Measurements from ENCODE around the gene GFRA4.

The GFRA4 gene

GRCh38 chr20:3663031-3663701 is at the start of gene GFRA4:
Gene GFRA4 (minus strand): TSS chr20:3663399. CDS start chr20:3663399, 0 bp downstream.
- H3K4me1 Mint-ChIP-seq (ENCODE audit: low read depth): peaks cover 22% of the 10 kb centered on the region
- H3K36me3 Mint-ChIP-seq (ENCODE audit: low read depth): no peaks in the 10 kb centered on the region
- no peak within 1 kb of the TSS for H3K27ac Mint-ChIP-seq
- H3K27me3 Mint-ChIP-seq: peaks cover 41% of the 10 kb centered on the region
- no peak for DNase-seq
- H3K9me3 Mint-ChIP-seq: no peaks in the 10 kb centered on the region
- no peak within 1 kb of the TSS for H3K4me3 Mint-ChIP-seq

- no peaks in the 10 kb centered on the region for H3K4me1 Mint-ChIP-seq (ENCODE audit: low read depth)
- H3K27me3 Mint-ChIP-seq: no peaks in the 10 kb centered on the region
- no peak for DNase-seq
- H3K4me3 Mint-ChIP-seq: no peak within 1 kb of the TSS
- H3K27ac Mint-ChIP-seq: no peak within 1 kb of the TSS
- no peaks in the 10 kb centered on the region for H3K36me3 Mint-ChIP-seq (ENCODE audit: low read depth)
- H3K9me3 Mint-ChIP-seq: no peaks in the 10 kb centered on the region
Observed at GRCh38 chr20:3712279-3712873, 49.2 kb upstream of the GFRA4 start, which contains the start of gene SIGLEC1. Gene SIGLEC1 (minus strand): TSS chr20:3712600. CDS start chr20:3707128, 5,472 bp downstream.

DNA sequence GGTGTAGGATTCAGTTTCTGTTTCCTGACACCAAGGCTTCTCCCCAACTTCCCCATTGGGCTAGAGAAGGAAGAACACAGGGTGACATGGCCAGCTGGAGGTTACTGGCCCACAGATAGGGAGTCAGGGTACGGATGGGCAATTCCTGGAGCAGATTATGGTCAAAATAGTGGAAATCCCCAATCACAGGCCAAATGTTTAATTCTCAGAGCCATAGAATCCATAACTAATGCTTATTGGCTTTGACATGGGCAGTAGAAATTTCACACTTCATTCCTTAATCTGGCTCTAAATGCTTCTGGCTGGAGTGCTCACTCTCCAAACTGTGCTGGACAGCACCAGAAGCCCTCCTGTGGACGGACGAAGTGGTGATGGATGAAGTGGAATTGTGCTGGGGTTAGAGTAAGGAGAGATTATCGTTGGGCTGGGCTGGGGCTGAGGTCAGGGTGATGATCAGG is 48.3 kb upstream of the GFRA4 start:
- no peak for DNase-seq
- Mint-ChIP-seq H3K27me3 (no peaks in the 10 kb centered on the region), H3K4me1 (ENCODE audit: low read depth) (no peaks in the 10 kb centered on the region), H3K36me3 (ENCODE audit: low read depth) (no peaks in the 10 kb centered on the region), H3K4me3 (no peak overlapping the region), H3K9me3 (no peaks in the 10 kb centered on the region), H3K27ac (no peak overlapping the region)

GRCh38 chr20:3710703-3711483 is 47.7 kb upstream of the GFRA4 start:
- Mint-ChIP-seq H3K27me3 (no peaks in the 10 kb centered on the region), H3K36me3 (ENCODE audit: low read depth) (no peaks in the 10 kb centered on the region), H3K4me3 (no peak overlapping the region), H3K27ac (no peak overlapping the region), H3K4me1 (ENCODE audit: low read depth) (no peaks in the 10 kb centered on the region), H3K9me3 (no peaks in the 10 kb centered on the region)
- DNase-seq: peak; percentile 87

DNA sequence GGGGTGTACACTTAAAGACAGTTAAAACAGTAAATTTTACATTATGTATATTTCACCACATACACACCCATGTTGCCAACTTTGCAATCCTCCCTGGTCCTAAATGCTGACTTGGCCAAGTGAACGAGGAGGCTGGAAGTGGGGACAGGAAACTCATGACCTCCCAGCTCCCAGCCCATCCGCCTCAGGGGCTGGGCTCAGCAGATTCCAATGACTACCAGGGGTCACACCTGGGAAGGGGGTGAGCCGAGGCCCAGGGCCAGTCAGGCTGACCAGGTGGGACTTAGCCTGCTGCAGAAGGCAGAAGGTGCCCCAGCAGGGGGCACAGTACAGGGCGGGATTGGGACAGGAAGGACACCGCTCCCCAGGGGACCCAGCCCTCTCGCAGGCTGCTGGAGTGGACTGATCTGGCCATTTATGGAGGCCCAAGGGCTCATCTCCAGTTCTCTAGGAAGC is 46.8 kb upstream of the GFRA4 start:
- no peaks in the 10 kb centered on the region for H3K36me3 Mint-ChIP-seq (ENCODE audit: low read depth)
- H3K27me3 Mint-ChIP-seq: no peaks in the 10 kb centered on the region
- H3K4me3 Mint-ChIP-seq: no peak overlapping the region
- DNase-seq: no peak
- H3K9me3 Mint-ChIP-seq: no peaks in the 10 kb centered on the region
- H3K4me1 Mint-ChIP-seq (ENCODE audit: low read depth): no peaks in the 10 kb centered on the region
- no peak overlapping the region for H3K27ac Mint-ChIP-seq

DNA sequence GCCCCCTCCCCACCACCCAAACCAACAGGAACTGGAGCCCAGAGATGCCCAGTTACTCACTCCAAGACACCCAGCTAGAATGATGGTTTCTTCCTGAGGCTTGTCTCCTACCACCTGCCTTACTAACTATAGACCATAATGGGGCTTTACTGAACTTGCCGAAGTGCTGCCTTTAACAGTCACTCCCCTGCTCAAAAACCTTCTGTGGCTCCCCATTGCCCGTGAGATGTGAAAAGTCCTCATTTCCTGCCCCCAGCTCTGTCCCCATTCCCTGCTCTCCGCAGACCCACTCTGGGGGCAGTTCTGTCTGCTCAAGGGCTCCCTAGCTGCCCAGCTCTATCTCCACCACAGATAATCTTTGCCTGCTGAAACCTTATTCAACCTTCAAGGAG is 44.3 kb upstream of the GFRA4 start:
- DNase-seq: no peak
- no peaks in the 10 kb centered on the region for H3K36me3 Mint-ChIP-seq (ENCODE audit: low read depth)
- no peaks in the 10 kb centered on the region for H3K27me3 Mint-ChIP-seq
- H3K4me3 Mint-ChIP-seq: no peak overlapping the region
- no peaks in the 10 kb centered on the region for H3K4me1 Mint-ChIP-seq (ENCODE audit: low read depth)
- H3K27ac Mint-ChIP-seq: no peak overlapping the region
- no peaks in the 10 kb centered on the region for H3K9me3 Mint-ChIP-seq

DNA sequence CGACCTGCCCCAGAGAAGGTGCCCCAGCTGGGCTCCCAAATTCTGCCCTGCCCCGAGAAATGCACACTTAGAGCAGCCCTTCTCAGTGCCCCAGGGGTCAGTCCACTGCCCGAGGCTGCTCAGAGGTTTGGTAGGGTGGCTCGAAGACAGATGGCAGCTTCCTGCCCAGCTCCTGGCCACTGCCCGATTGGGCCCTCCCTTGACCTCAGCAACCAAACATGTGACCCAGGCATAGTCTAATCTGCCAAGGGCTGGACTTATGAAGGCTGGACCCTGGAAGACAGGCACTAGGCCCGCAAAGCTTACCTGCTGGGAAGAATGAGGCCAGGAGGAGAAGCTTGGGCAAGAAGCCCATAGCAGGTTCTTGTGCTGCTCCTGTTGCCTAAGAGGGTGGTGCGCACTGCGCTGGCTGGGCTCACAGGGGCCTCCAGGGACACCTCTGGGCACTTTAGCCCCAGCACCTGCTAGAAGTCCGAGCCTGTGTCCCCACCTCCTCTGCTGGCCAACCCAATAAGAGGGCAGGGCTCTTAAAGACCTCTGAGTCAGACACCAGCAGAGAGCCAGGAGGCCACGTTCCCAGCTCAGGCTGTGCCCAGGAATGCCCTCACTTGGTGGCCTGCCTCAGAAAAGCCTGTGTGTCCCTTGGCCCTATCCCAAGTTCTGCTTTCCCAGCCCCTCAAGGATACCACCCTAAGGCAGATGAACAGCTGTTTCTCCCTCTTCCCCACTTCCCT is 43.7 kb upstream of the GFRA4 start:
- no peak overlapping the region for H3K4me3 Mint-ChIP-seq
- no peaks in the 10 kb centered on the region for H3K9me3 Mint-ChIP-seq
- no peak overlapping the region for H3K27ac Mint-ChIP-seq
- DNase-seq: no peak
- no peaks in the 10 kb centered on the region for H3K36me3 Mint-ChIP-seq (ENCODE audit: low read depth)
- H3K27me3 Mint-ChIP-seq: no peaks in the 10 kb centered on the region
- no peaks in the 10 kb centered on the region for H3K4me1 Mint-ChIP-seq (ENCODE audit: low read depth)

GRCh38 chr20:3705970-3706739 is 43.0 kb upstream of the GFRA4 start:
- Mint-ChIP-seq H3K4me3 (no peak overlapping the region), H3K4me1 (ENCODE audit: low read depth) (no peaks in the 10 kb centered on the region), H3K27me3 (no peaks in the 10 kb centered on the region), H3K9me3 (no peaks in the 10 kb centered on the region), H3K27ac (no peak overlapping the region), H3K36me3 (ENCODE audit: low read depth) (no peaks in the 10 kb centered on the region)
- DNase-seq: no peak

- Mint-ChIP-seq H3K27me3 (no peaks in the 10 kb centered on the region), H3K4me3 (no peak overlapping the region), H3K36me3 (ENCODE audit: low read depth) (no peaks in the 10 kb centered on the region), H3K4me1 (ENCODE audit: low read depth) (no peaks in the 10 kb centered on the region), H3K27ac (no peak overlapping the region), H3K9me3 (no peaks in the 10 kb centered on the region)
- DNase-seq: no peak
Observed at GRCh38 chr20:3705491-3705969, 42.3 kb upstream of the GFRA4 start.

GRCh38 chr20:3704087-3704486 is 40.9 kb upstream of the GFRA4 start:
- H3K4me3 Mint-ChIP-seq: no peak overlapping the region

GRCh38 chr20:3702611-3703391 is 39.6 kb upstream of the GFRA4 start:
- Mint-ChIP-seq H3K4me1 (ENCODE audit: low read depth) (no peaks in the 10 kb centered on the region), H3K4me3 (no peak overlapping the region), H3K9me3 (no peaks in the 10 kb centered on the region), H3K36me3 (ENCODE audit: low read depth) (no peaks in the 10 kb centered on the region), H3K27ac (no peak overlapping the region), H3K27me3 (no peaks in the 10 kb centered on the region)
- no peak for DNase-seq

More at GRCh38 chr20:3704087-3704486, 40.9 kb upstream of the GFRA4 start:
- Mint-ChIP-seq H3K36me3 (ENCODE audit: low read depth) (no peaks in the 10 kb centered on the region), H3K9me3 (no peaks in the 10 kb centered on the region), H3K4me1 (ENCODE audit: low read depth) (no peaks in the 10 kb centered on the region), H3K27ac (no peak overlapping the region), H3K27me3 (no peaks in the 10 kb centered on the region)
- DNase-seq: no peak

DNA sequence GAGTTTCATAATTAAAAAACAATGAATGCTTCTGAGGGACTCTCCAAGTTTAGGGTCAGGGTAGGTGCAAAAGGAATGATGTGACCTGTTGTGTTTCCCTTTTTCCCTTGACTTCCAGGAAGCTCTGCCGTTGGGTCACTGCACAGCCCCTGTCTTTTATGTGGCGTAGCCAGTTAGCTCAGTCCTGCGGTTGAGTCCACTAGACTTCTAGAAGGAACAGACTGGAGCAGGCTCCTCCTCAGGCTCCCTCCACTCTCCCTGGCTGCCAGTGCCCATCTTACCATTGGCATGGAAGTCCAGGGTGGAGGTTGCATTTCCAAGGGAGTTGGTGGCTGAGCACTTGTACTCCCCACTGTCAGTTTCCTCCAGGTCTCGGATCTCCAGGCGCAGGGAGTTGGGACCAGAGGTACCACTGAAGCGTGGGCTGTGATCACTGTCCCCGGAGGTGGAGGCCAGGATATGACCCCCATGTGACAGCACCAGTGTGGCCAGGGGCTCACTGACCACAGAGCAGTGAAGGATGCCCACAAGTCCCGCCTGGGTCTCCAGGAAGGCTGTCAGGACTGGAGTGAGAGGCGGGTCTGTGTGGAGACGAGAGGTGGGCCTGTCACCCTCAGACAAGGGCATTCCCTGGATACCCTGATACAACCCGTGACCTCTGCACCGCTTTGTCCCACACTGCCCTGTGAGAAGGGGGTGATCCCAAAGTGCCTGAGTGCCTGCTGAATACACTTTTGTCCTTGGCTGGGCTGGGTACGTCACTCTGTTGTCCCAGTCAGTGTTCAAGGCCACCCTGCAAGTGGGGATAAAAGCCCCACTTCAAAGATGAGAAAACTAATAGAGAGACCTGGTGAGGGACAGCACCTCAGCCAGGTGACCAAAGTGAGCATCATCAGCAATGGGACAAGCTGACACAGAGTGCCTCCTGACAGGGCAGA is 38.1 kb upstream of the GFRA4 start:
- H3K36me3 Mint-ChIP-seq (ENCODE audit: low read depth): no peaks in the 10 kb centered on the region
- DNase-seq: no peak
- no peaks in the 10 kb centered on the region for H3K27me3 Mint-ChIP-seq
- H3K4me3 Mint-ChIP-seq: no peak overlapping the region
- H3K4me1 Mint-ChIP-seq (ENCODE audit: low read depth): no peaks in the 10 kb centered on the region
- no peaks in the 10 kb centered on the region for H3K9me3 Mint-ChIP-seq
- no peak overlapping the region for H3K27ac Mint-ChIP-seq
